OCI-LY7 (cell line): ENCODE results near the gene CFDP1. TPM values are rescaled to one million over a fixed set of nuclear protein-coding genes. Genes with fewer than 3 reads are reported as not detected.
A peak's percentile ranks its signal among the peaks of the same experiment; 100 is the strongest.

Experiments used
- BruUV-seq: library from RNA; stranded (reverse); fragments of 400-500 nt; replicated peaks from 2 replicates; lab custom pipeline; 2021; lab: Mats Ljungman, UMichigan
- CTCF ChIA-PET: fragments of 300-600 bp; sonication (Branson Sonifier 250); formaldehyde crosslinking; loops from one replicate; lab custom pipeline; 2022; ENCODE audit warnings: antibody characterized with exemption; ENCODE audit not compliant: unreplicated experiment; lab: Charles Lee
- POLR2A ChIA-PET: fragments of 300-600 bp; sonication (Branson Sonifier 250); formaldehyde crosslinking; loops from one replicate; lab custom pipeline; 2022; ENCODE audit warnings: antibody characterized with exemption; lab: Charles Lee
- DNase-seq: peaks from one replicate; pipeline ENCODE4 v3.0.0-alpha.2; 2015; ENCODE audit warnings: low spot score
- H2AFZ ChIP-seq: fragments of 200-600 bp; sonication (generic), shearing (Covaris generic); 2 replicates; pipeline ENCODE4 v1.6.1; 2014; ENCODE audit warnings: mild to moderate bottlenecking, antibody characterized with exemption, low read length, moderate library complexity
- H3K27ac ChIP-seq: fragments of 200-600 bp; sonication (generic); 2 replicates; pipeline ENCODE4 v1.5.1; 2014; ENCODE audit warnings: mixed run types, low read depth, mild to moderate bottlenecking, moderate library complexity, low read length, inconsistent platforms; ENCODE audit not compliant: poor library complexity, severe bottlenecking
- H3K36me3 ChIP-seq: fragments of 200-600 bp; sonication (generic); 2 replicates; pipeline ENCODE4 v1.6.1; 2014; ENCODE audit warnings: mild to moderate bottlenecking, antibody characterized with exemption, low read length, moderate library complexity, mixed read lengths; ENCODE audit not compliant: insufficient read depth
- H3K4me1 ChIP-seq: fragments of 200-600 bp; sonication (generic); 2 replicates; pipeline ENCODE4 v1.5.1; 2014; ENCODE audit warnings: mild to moderate bottlenecking, low read length; ENCODE audit not compliant: insufficient read depth, poor library complexity, severe bottlenecking
- H3K4me2 ChIP-seq: fragments of 200-600 bp; sonication (generic); 2 replicates; pipeline ENCODE4 v1.6.1; 2014; ENCODE audit warnings: mild to moderate bottlenecking, low read length
- H3K4me3 ChIP-seq: fragments of 200-600 bp; sonication (generic); 2 replicates; pipeline ENCODE4 v1.5.1; 2014; ENCODE audit warnings: mild to moderate bottlenecking, low read depth, low read length; ENCODE audit not compliant: poor library complexity, severe bottlenecking
- H3K79me2 ChIP-seq: fragments of 200-600 bp; sonication (generic); 2 replicates; pipeline ENCODE4 v1.6.1; 2016; ENCODE audit warnings: low read depth, mild to moderate bottlenecking, low read length, moderate library complexity, mixed read lengths; ENCODE audit not compliant: insufficient read depth
- H3K9me2 ChIP-seq: fragments of 200-600 bp; sonication (generic); 2 replicates; pipeline ENCODE4 v1.6.1; 2016; ENCODE audit warnings: mild to moderate bottlenecking, low read length, mixed read lengths; ENCODE audit not compliant: insufficient read depth
- H3K9me3 ChIP-seq: fragments of 200-600 bp; sonication (generic); 2 replicates; pipeline ENCODE4 v1.6.1; 2014; ENCODE audit warnings: mild to moderate bottlenecking, mixed run types, low read length, mixed read lengths
- H4K20me1 ChIP-seq: fragments of 200-600 bp; sonication (generic); 2 replicates; pipeline ENCODE4 v1.6.1; 2014; ENCODE audit warnings: mild to moderate bottlenecking, antibody characterized with exemption, low read length, moderate library complexity, mixed read lengths; ENCODE audit not compliant: insufficient read depth
- CTCF ChIP-seq: fragments of 200-600 bp; sonication (generic); conservative IDR thresholded peaks from 2 replicates; pipeline ENCODE4 v1.5.1; 2014; ENCODE audit warnings: mild to moderate bottlenecking, antibody characterized with exemption, low read length, moderate library complexity, mixed read lengths
- EZH2phosphoT487 ChIP-seq: fragments of 200-600 bp; sonication (generic); IDR thresholded peaks from 2 replicates; pipeline ENCODE4 v1.6.1; 2018; ENCODE audit warnings: low read depth, borderline replicate concordance, mild to moderate bottlenecking, mixed run types, antibody characterized with exemption, low read length, moderate library complexity, mixed read lengths
- intact Hi-C: fragments of 100-400 bp; cut with micrococcal nuclease; formaldehyde crosslinking; loops from one replicate; pipeline ENCODE4 v1.10.0; 2022; ENCODE audit not compliant: unreplicated experiment
- total RNA-seq, 2 experiments: library from RNA; depleted of rRNA in 1 of 2; stranded (reverse); fragments of >200 nt in 1 of 2; shearing (Covaris generic) in 1 of 2; gene quantifications; 2 replicates each; pipeline ENCODE4 v1.2.3, GENCODE V29; 2014 to 2022

CFDP1 gene
- total RNA-seq, 2 experiments from 2014 or later, result 30.0 to 57.6 TPM

- intact Hi-C loops, result no loop called here
- Histone ChIP-seq H3K4me3 (peak overlapping the region; percentile 21), H3K9me2 (no peaks in the 10 kb centered on the region), H4K20me1 (no peaks in the 10 kb centered on the region), H3K4me2 (peak overlapping the region; percentile 65), H3K36me3 (peaks cover 31% of the 10 kb centered on the region), H3K4me1 (peaks cover 44% of the 10 kb centered on the region), H3K79me2 (no peaks in the 10 kb centered on the region), H3K9me3 (no peaks in the 10 kb centered on the region), H2AFZ (no peak overlapping the region; the same call in 1 of the 2 replicates), H3K27ac (peak overlapping the region; percentile 78)
- ChIA-PET CTCF (interaction anchor here (1.2 to 1.9 kb wide), 3 partner anchors 20 to 180 kb away, joined by 3 to 7 read pairs (median 4); no protein-coding TSS in a partner anchor), POLR2A (interaction anchor here (0.6 to 1.6 kb wide), 8 partner anchors 10 to 146 kb away, joined by 3 to 6 read pairs (median 3); no protein-coding TSS in a partner anchor)
- no TSS peak for BruUV-seq
- no peak for DNase-seq
- TF ChIP-seq EZH2phosphoT487 (no peak), CTCF (no peak)
Measured at GRCh38 chr16:75379339-75379738, 54.0 kb downstream of the CFDP1 start.

GRCh38 chr16:75378616-75379015 lies 54.7 kb downstream of the CFDP1 start:
- no TSS peak for BruUV-seq
- intact Hi-C loops, result no loop called here
- Histone ChIP-seq H3K4me3 (no peak overlapping the region), H3K9me2 (no peaks in the 10 kb centered on the region), H2AFZ (no peak overlapping the region), H4K20me1 (no peaks in the 10 kb centered on the region), H3K4me2 (0 out of 2 replicates have a peak overlapping the region, but pooled peaks have one; percentile 65), H3K27ac (no peak overlapping the region), H3K9me3 (no peaks in the 10 kb centered on the region), H3K79me2 (no peaks in the 10 kb centered on the region), H3K36me3 (peaks cover 31% of the 10 kb centered on the region), H3K4me1 (peaks cover 44% of the 10 kb centered on the region)
- CTCF ChIA-PET, result interaction anchor here (1.2 to 1.4 kb wide), 2 partner anchors 20 to 146 kb away, joined by 3 to 4 read pairs; no protein-coding TSS in a partner anchor
- POLR2A ChIA-PET, result interaction anchor here (0.6 to 1.6 kb wide), 5 partner anchors 11 to 210 kb away, joined by 3 to 6 read pairs (median 3); no protein-coding TSS in a partner anchor
- DNase-seq, result no peak
- TF ChIP-seq EZH2phosphoT487, result no peak
- TF ChIP-seq CTCF, result no peak

- Histone ChIP-seq H3K9me3 (no peaks in the 10 kb centered on the region), H3K4me2 (no peak overlapping the region), H3K4me1 (peaks cover 42% of the 10 kb centered on the region), H3K79me2 (no peaks in the 10 kb centered on the region), H4K20me1 (no peaks in the 10 kb centered on the region), H3K9me2 (no peaks in the 10 kb centered on the region), H3K27ac (no peak overlapping the region), H3K36me3 (peaks cover 31% of the 10 kb centered on the region), H2AFZ (no peak overlapping the region), H3K4me3 (no peak overlapping the region)
- ChIA-PET POLR2A (interaction anchor here (0.6 to 1.6 kb wide), 4 partner anchors 12 to 273 kb away, joined by 3 to 6 read pairs (median 3); no protein-coding TSS in a partner anchor), CTCF (interaction anchor here (1.4 kb wide), 1 partner anchor 145 kb away, joined by 4 read pairs; no protein-coding TSS in a partner anchor)
- TF ChIP-seq EZH2phosphoT487 (no peak), CTCF (no peak)
- intact Hi-C loops, result no loop called here
- no TSS peak for BruUV-seq
- no peak for DNase-seq
Measured at GRCh38 chr16:75377729-75378386, 55.4 kb downstream of the CFDP1 start.
